ENCODE measurements around the gene ATP9B. TPM values are rescaled to one million over a fixed set of nuclear protein-coding genes. Genes with fewer than 3 reads are reported as not detected.

Gene ATP9B
- total and polyA plus RNA-seq, 12 donors = 6.7 to 19.7 (median 14.5) TPM

DNA sequence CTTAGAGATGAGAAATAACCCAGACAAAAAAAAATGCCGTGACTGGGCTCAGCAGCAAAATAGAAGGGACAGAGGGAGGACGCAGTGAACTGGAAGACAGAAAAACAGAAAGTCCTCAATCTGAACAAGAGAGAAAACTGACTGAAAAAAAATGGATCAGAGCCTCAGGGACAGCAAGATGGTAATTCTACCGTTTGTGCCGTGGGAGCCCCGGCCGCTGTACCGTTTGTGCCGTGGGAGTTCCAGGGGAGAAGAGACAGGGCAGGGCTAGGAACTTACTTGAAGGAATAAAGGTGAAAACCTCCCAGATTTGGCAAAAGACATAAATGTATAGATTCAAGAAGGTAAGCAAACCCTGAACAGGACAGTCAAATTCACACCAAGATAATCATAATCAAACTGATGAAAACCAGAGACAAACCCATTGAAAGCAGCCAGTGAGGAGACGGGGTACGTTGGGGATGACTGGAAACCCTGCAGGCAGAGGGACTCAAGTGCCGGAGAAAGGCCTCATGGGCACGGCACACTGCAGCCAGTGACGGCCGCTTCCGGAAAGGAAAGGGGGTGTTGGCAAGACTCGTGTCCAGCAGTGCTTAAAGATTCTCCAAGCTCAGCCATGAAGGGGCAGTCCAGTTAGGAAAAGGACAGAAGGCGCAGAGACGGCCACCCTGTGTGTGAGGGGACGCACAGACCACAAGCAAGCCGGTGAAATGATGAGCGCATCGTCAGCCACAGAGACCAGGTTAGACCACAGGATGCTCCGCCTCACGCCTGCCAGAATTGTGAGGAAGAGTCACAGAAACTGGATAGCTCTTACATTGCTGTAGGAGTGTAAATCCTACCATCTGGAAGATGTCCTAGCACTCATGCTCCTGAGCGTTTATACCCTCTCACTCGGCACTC is 286.5 kb downstream of the ATP9B start:
- ATAC-seq (peak in 1 of 8 donors; percentile 30), DNase-seq (no peak)
- H3K27ac ChIP-seq = no peak overlapping the region

DNA sequence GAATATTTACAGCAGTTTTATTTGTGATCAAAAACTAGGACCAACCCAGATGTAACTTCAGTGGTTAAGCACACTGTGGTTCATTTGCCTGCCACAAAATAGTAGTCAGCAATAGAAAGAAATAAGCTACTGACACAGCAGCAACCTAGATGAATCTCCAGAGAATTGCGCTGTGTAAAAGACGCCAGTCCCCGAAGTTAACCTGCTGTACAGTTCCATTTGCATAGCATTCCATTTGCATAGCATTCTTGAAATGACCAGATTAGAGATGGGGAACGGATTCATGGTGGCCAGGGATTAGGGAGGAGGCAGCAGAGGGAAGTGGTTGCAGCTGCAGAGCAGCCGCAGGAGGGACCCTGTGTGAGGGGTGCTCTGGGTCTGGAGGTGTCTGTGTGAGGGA is 287.2 kb downstream of the ATP9B start:
- ATAC-seq = no peak
- Histone ChIP-seq H3K27me3 (no peaks in the 10 kb centered on the region), H3K4me1 (no peaks in the 10 kb centered on the region), H3K4me3 (no peak overlapping the region), H3K9me3 (no peaks in the 10 kb centered on the region), H3K27ac (no peak overlapping the region), H3K36me3 (peaks cover 0 to 52% (median 17%) of the 10 kb centered on the region in 9 donors)
- intact Hi-C loops (cut with DNase I) = no loop called here
- no peak for DNase-seq
- TF ChIP-seq CTCF (IDR thresholded peaks at IDR 0.05) = no peak
- WGBS, 2 donors = 80 to 86% methylated on average over 5 of the region's 5 CpGs

More for the DNA sequence above, 286.5 kb downstream of the ATP9B start:
- Histone ChIP-seq H3K27me3 (no peaks in the 10 kb centered on the region), H3K4me3 (no peak overlapping the region), H3K4me1 (no peaks in the 10 kb centered on the region), H3K36me3 (peaks cover 0 to 52% (median 17%) of the 10 kb centered on the region in 9 donors), H3K9me3 (no peaks in the 10 kb centered on the region)
- 88 to 91% methylated on average over 26 of the region's 26 CpGs for WGBS, 2 donors
- no peak for TF ChIP-seq CTCF (IDR thresholded peaks at IDR 0.05)
- intact Hi-C loops (cut with DNase I) = no loop called here

GRCh38 chr18:79360933-79361332 is 291.7 kb downstream of the ATP9B start:
- WGBS, 2 donors = 96 to 97% methylated on average over 12 of the region's 12 CpGs
- H3K27me3 ChIP-seq = no peaks in the 10 kb centered on the region
- no peak overlapping the region for H3K4me3 ChIP-seq
- H3K4me1 ChIP-seq = no peaks in the 10 kb centered on the region
- DNase-seq (no peak), ATAC-seq (no peak)
- TF ChIP-seq CTCF (IDR thresholded peaks at IDR 0.05) = no peak
- intact Hi-C loops (cut with DNase I) = no loop called here
- H3K36me3 ChIP-seq = peaks cover 0 to 65% (median 18%) of the 10 kb centered on the region in 9 donors
- H3K9me3 ChIP-seq = no peaks in the 10 kb centered on the region
- no peak overlapping the region for H3K27ac ChIP-seq

- Histone ChIP-seq H3K27me3 (no peaks in the 10 kb centered on the region), H3K27ac (no peak overlapping the region), H3K9me3 (no peaks in the 10 kb centered on the region), H3K4me3 (no peak overlapping the region), H3K4me1 (no peaks in the 10 kb centered on the region), H3K36me3 (peaks cover 0 to 70% (median 18%) of the 10 kb centered on the region in 9 donors)
- DNase-seq = no peak
- intact Hi-C loops (cut with DNase I) = no loop called here
- no peak for ATAC-seq
- WGBS, 2 donors = 90 to 91% methylated on average over 20 of the region's 20 CpGs
- TF ChIP-seq CTCF (IDR thresholded peaks at IDR 0.05) = no peak
Observed at GRCh38 chr18:79361766-79362522, 292.8 kb downstream of the ATP9B start.
